ENCODE results near the gene P2RX4.

DNA sequence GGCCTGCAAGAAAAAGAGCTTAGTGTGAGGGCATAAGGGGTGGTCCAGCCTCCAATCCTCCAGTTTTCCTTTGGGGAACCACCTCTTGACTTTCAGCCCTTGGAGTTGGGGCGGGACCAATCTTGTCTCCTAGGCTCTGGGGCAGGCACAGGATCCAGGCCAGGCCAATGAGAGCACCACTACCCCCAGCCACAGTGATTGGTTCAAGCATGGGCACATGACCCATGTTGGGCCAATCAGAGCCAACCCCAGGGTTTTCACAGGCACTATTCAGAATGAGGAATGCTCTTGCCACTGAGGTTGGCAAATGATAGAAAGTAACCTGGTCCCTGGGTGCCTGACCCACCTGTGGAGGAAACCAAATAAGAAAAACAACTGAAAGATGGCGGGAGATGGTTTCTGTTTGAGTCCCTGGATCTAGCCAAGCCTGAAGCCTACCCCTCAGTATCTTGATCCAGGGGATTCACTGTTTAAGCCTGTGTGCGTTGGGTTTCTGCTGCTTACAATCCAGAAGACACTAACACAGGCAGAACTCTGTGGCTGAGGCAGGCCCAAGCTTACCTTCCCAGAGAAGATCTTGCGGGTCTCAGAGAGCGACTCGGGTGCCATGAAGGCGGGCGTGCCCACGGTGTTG lies 42.9 kb downstream of the P2RX4 start:
- TF ChIP-seq POLR2AphosphoS5 (IDR thresholded peaks at IDR 0.05) (no peak), POLR2A (IDR thresholded peaks at IDR 0.05) (no peak)
- TF ChIP-seq, protein P1, sequence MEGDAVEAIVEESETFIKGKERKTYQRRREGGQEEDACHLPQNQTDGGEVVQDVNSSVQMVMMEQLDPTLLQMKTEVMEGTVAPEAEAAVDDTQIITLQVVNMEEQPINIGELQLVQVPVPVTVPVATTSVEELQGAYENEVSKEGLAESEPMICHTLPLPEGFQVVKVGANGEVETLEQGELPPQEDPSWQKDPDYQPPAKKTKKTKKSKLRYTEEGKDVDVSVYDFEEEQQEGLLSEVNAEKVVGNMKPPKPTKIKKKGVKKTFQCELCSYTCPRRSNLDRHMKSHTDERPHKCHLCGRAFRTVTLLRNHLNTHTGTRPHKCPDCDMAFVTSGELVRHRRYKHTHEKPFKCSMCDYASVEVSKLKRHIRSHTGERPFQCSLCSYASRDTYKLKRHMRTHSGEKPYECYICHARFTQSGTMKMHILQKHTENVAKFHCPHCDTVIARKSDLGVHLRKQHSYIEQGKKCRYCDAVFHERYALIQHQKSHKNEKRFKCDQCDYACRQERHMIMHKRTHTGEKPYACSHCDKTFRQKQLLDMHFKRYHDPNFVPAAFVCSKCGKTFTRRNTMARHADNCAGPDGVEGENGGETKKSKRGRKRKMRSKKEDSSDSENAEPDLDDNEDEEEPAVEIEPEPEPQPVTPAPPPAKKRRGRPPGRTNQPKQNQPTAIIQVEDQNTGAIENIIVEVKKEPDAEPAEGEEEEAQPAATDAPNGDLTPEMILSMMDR (IDR thresholded peaks at IDR 0.05) = no peak
